GM19238 (cell line): ENCODE data around the gene MRPL14.

Source experiments
- DNase-seq: peaks from one replicate; pipeline ENCODE4 v3.0.0; 2011; ENCODE audit warnings: low spot score; ENCODE audit not compliant: insufficient read length

The MRPL14 gene

DNA sequence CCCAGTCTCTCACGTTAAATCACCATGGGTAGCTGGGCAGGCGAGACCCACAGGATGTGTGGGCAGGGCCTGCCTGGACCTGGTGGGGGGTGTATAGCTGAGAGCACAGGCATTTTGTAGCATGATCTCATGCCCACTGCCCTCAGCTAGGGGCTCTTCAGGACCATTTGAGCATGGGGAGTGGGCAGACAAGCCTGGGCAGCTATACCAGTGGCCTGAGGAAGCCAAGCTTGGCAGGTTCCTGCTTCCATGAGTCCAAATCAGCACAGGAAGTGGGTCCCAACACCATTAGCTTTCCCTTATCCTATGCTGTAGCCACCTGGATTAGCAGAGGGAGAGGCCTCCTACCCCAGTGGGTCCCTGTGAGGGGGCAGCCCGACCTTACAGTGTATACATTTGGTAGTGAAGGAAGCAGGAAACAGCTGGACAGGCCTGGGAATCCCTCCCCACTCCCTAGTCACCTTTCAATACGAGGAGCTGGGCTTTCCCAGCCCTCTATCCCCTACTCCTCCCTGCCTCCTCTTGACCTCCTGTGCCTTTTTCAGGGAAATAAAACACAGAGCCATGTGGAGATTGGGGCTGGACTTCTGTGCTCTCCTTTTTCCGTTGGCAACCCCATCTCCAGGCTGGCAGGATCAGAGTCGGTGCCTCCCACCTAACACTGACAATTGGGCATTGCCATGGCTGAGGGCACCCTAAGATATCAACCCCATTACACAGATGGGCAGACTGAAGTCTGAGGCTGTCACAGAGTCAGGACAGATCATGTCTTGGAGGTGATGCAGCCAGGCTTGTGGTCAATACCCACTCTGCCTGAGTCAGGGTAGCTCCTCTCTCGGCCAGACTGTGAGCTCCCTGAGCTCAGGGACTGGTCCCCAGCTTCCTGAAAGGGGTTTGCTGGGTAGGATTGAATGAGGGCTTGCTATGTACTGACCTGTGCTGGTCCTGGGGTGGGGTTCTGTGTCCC is 59.8 kb downstream of the MRPL14 start:
- DNase-seq, result no peak

DNA sequence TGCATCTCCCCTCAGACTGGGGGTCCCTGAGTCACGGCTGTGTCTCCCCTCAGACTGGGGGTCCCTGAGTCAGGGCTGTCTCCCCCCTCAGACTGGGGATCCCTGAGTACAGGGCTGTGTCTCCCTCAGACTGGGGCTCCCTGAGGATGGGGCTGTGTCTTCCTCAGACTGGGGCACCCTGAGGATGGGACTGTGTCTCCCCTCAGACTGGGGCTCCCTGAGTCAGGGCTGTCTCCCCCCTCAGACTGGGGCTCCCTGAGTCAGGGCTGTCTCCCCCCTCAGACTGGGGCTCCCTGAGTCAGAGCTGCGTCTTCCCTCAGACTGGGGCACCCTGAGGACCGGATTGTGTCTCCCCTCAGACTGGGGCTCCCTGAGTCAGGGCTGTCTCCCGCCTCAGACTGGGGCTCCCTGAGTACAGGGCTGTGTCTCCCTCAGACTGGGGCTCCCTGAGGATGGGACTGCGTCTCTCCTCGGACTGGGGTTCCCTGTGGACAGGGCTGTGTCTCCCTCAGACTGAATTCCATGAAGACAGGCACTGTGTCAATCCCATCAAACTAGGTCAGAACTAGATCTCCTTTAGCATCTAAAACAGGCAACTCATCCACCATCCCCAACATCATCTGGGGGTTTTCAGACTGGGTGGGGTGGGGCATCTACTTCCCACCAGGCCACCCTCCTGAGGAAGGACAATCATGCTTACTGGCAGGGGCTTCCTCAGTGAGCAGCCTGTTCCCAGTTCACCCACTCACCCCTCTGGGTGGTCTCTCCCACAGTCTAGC is 60.7 kb downstream of the MRPL14 start:
- no peak for DNase-seq

DNA sequence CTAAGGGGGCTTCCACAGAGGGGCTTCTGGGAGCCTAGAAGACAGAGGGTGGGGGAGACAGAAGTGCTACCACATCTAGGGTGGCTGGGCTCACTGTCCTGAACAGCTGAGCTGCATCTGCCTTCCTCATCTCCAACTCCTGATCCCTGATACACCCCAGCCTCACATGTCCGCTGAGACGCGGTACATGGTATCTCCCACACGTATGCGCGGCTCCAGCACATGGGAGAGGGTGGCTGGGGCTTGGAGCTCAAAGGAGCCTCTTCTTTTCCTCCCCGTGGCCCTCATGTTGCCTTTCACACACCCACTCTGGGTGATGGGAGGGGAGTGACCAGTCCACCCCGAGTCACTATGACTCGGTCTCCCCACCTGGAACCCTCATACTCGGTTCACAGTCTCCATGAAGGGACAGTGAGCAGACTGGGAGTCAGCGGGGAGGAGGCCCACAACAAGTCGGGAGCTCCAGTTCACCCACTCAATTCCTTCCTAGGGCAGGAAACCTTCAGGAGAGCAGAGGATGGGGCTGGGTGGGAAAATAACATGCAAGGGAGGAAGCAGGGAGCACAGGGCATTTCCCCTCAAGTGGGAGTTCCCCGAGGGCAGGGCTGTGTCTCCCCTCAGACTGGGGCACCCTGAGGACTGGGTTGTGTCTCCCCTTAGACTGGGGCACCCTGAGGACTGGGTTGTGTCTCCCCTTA is 61.7 kb downstream of the MRPL14 start:
- no peak for DNase-seq

DNA sequence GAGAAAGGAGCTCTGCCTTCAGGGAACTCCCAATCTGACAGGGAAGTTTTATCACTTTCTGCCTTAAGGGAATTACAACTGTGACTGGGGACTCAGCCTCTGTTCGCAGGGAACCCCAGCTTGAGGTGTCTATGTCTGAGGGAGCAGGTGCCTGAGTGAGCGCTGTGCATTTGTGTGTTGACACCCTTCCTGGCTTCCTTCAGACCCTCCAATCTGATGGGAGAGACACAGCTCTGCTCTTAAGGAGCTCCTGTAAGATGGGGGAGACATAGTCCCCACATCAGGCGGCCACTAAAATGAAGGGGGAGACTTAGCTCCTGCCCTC is 62.3 kb downstream of the MRPL14 start:
- DNase-seq, result no peak

DNA sequence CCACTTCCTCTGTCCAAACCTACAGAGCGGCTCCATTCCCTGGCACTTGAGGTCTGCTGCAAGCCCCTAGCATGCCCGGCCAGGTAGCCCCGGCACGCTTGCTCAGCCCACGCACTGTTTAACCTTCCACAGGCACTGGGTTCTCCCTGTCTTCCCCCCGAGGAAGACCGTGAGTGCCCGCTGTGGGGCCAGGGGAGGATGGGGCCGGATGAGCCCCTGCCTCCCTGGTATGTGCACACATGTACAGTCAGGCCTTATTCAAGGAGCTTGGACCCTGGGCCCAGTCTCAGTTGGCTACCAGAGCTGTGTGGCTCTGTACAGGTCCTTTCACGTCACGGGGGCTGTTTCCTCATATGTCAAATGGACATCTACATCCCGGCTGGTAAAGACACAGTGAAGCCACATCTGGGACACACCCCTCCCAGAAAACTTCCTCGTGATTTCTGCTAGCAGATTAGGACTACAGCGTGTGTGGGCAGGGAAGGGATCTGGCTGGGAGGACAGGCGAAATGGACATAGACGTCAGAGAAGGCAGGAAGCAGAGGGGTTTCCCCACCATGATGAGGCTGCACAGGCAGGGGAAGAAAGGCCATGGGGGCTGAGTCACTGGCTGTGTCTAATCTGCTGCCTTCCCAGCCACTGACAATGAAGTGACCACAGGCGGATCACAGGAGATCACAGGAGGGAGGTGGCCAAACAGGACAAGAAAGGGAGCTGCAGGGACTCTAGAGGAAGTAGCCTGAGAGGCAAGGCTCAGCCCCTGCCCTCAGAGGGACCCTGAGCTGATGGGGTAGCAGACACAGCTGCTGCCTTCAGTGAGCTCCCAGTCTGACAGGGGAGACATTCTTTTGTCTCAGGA is 62.9 kb downstream of the MRPL14 start:
- DNase-seq, result no peak

DNA sequence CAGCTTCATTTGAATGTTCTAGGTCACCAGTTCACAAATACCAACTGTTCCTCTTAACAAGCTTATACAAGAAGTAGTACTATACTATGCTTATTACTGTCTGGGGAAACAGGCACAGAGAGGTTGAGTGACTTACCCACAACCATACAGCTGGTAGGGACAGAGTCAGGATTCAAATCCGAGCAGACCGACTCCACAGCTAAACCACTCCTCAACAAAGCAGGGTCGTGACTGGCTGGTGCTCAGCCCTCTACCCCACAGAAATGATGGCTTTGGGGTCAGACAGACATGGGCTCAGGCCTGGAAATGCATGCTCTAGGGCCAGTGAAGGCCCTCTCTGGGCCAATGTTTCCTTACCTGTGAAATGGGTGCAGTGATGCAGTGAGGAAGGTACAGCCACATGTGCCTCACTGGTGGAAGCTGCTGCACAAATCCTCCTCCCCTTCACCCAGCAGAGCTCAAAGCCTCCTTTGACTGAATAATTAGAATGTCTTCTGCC is 63.6 kb downstream of the MRPL14 start:
- no peak for DNase-seq
